Activated CD4-positive, alpha-beta T cell treated with anti-CD3 and anti-CD28 coated beads, Interleukin-2, amount 50 U/mL, for 4 hours (primary cell): ENCODE measurements around the gene TNP1.

Source experiments
- DNase-seq, 2 experiments: peaks; one replicate each; pipeline ENCODE4 v3.0.0-alpha.2; 2020

TNP1 gene

GRCh38 chr2:216837740-216838139, 22.1 kb downstream of the TNP1 start:
- DNase-seq, result no peak

- no peak for DNase-seq
Measured at GRCh38 chr2:216833061-216833460, 26.8 kb downstream of the TNP1 start.

GRCh38 chr2:216830346-216830745, 29.5 kb downstream of the TNP1 start:
- DNase-seq, result no peak

GRCh38 chr2:216829533-216829932, 30.3 kb downstream of the TNP1 start:
- no peak for DNase-seq

- no peak for DNase-seq
Measured at GRCh38 chr2:216827073-216827720, 32.7 kb downstream of the TNP1 start.

GRCh38 chr2:216822470-216822869, 37.4 kb downstream of the TNP1 start:
- DNase-seq, result no peak

GRCh38 chr2:216820709-216821108, 39.2 kb downstream of the TNP1 start:
- no peak for DNase-seq

GRCh38 chr2:216819766-216820165, 40.1 kb downstream of the TNP1 start:
- no peak for DNase-seq

GRCh38 chr2:216819055-216819454, 40.8 kb downstream of the TNP1 start:
- no peak for DNase-seq

- no peak for DNase-seq
Measured at GRCh38 chr2:216810399-216811160, 49.3 kb downstream of the TNP1 start.
